Transverse colon (tissue), 4 donors: ENCODE results near the gene SLC39A5. TPM values are rescaled to one million over a fixed set of nuclear protein-coding genes. Genes with fewer than 3 reads are reported as not detected.

Experiments
- DNase-seq: peaks from one replicate; pipeline ENCODE4 v3.0.0-alpha.2; 2019
- H3K27ac ChIP-seq, 4 donors: fragments of 200-600 bp; sonication (generic); 2 replicates each; pipeline ENCODE4 v1.5.1; 2016 to 2018; ENCODE audit warnings: inconsistent platforms in 4 of 4
- H3K27me3 ChIP-seq: fragments of 200-600 bp; sonication (generic); 2 replicates; pipeline ENCODE4 v1.5.1; 2017; ENCODE audit warnings: inconsistent platforms
- H3K36me3 ChIP-seq, 4 donors: fragments of 200-600 bp; sonication (generic); 2 replicates each; pipeline ENCODE4 v1.5.1; 2017 to 2019; ENCODE audit warnings: inconsistent platforms in 4 of 4
- H3K4me1 ChIP-seq, 4 donors: fragments of 200-600 bp; sonication (generic); 2 replicates each; pipeline ENCODE4 v1.5.1; 2017 to 2020; ENCODE audit warnings: inconsistent platforms in 4 of 4
- H3K4me3 ChIP-seq, 4 donors: fragments of 200-600 bp; sonication (generic); 1 replicate in 1 of 4; 2 replicates in 3 of 4; pipeline versions ENCODE4 v1.5.1 to v1.6.1; 2017 to 2019; ENCODE audit warnings: inconsistent platforms in 4 of 4
- H3K9me3 ChIP-seq, 2 donors: fragments of 200-600 bp; sonication (generic); 2 replicates each; pipeline ENCODE4 v1.5.1; 2017 to 2019; ENCODE audit warnings: inconsistent platforms in 2 of 2
- EP300 ChIP-seq: sonication (generic); formaldehyde crosslinking; IDR thresholded peaks from one replicate; pipeline ENCODE4 v1.6.1; 2017; ENCODE audit warnings: antibody characterized with exemption, low read depth
- POLR2A ChIP-seq: fragments of 450-650 bp; IDR thresholded peaks from one replicate; pipeline ENCODE4 v1.6.1; 2016; ENCODE audit warnings: antibody characterized with exemption, mild to moderate bottlenecking, moderate library complexity
- POLR2AphosphoS5 ChIP-seq, 3 donors: sonication (generic); formaldehyde crosslinking; IDR thresholded peaks; one replicate each; pipeline ENCODE4 v1.6.1; 2016; ENCODE audit warnings: antibody characterized with exemption in 3 of 3
- WGBS, 2 donors: methylation state at CpG; one replicate each; pipeline ENCODE4 v1.1.5; 2018; ENCODE audit warnings: low coverage in 1 of 2; 5-methylcytosine and 5-hydroxymethylcytosine counted together
- in situ Hi-C, 4 donors: fragments of 200-750 bp; cut with MboI; loops; one replicate each; pipeline versions ENCODE4 v1.15.0 to v1.15.1; 2017; ENCODE audit warnings: low sequenced_read_pairs in 3 of 4, low pct_ligation_motif_present in 1 of 4, low pct_unique_long_range_greater_than_20kb in 1 of 4
- intact Hi-C: fragments of 100-400 bp; cut with DNase I; formaldehyde crosslinking; loops from one replicate; pipeline ENCODE4 v1.15.1; 2023; ENCODE audit warnings: low total_unique reads
- total RNA-seq, 4 donors: library from RNA; depleted of rRNA; stranded (reverse); fragments of >200 nt; gene quantifications; one replicate each; pipeline ENCODE4 v1.1.0, GENCODE V29; 2016
- TF ChIP-seq, protein P1 (sequence below), 5 experiments: fragments of 200-600 bp in 3 of 5; fragments of 450-650 bp in 2 of 5; sonication (generic) in 3 of 5; IDR thresholded peaks; 1 replicate in 2 of 5; 2 replicates in 3 of 5; pipeline ENCODE4 v1.5.1; 2016 to 2017; ENCODE audit warnings: antibody characterized with exemption in 5 of 5, inconsistent platforms in 3 of 5, mild to moderate bottlenecking in 2 of 5, moderate library complexity in 1 of 5

Gene SLC39A5
- total RNA-seq, 4 donors from 2014 or later, result 225 to 325 (median 283) TPM

GRCh38 chr12:56230432-56231183 is 757 bp downstream of the SLC39A5 start:
- H3K27ac ChIP-seq, result peak overlapping the region; percentile 82 to 87 (median 84)
- intact Hi-C loops, result no loop called here
- in situ Hi-C loops, result no loop called here
- TF ChIP-seq EP300 (no peak), POLR2AphosphoS5 (IDR thresholded peaks at IDR 0.05) (peak in 2 of 3 donors; percentile 64 to 72), POLR2A (peak; percentile 55)
- TF ChIP-seq, protein P1, sequence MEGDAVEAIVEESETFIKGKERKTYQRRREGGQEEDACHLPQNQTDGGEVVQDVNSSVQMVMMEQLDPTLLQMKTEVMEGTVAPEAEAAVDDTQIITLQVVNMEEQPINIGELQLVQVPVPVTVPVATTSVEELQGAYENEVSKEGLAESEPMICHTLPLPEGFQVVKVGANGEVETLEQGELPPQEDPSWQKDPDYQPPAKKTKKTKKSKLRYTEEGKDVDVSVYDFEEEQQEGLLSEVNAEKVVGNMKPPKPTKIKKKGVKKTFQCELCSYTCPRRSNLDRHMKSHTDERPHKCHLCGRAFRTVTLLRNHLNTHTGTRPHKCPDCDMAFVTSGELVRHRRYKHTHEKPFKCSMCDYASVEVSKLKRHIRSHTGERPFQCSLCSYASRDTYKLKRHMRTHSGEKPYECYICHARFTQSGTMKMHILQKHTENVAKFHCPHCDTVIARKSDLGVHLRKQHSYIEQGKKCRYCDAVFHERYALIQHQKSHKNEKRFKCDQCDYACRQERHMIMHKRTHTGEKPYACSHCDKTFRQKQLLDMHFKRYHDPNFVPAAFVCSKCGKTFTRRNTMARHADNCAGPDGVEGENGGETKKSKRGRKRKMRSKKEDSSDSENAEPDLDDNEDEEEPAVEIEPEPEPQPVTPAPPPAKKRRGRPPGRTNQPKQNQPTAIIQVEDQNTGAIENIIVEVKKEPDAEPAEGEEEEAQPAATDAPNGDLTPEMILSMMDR (IDR thresholded peaks at IDR 0.05), result peak in 1 of 5 experiments; percentile 19
- H3K9me3 ChIP-seq, result no peaks in the 10 kb centered on the region
- H3K4me1 ChIP-seq, result peaks cover 0 to 14% (median 7%) of the 10 kb centered on the region in 4 donors
- peak; percentile 87 for DNase-seq
- WGBS, 2 donors, result 41% methylated on average over 7 of the region's 8 CpGs; no CpG with 5 or more reads in 1 of the 2 donors
- H3K36me3 ChIP-seq, result no peaks in the 10 kb centered on the region
- peak overlapping the region in 3 of 4 donors; percentile 27 to 48 (median 37) for H3K4me3 ChIP-seq
- H3K27me3 ChIP-seq, result no peaks in the 10 kb centered on the region

GRCh38 chr12:56231184-56231582 is 1.3 kb downstream of the SLC39A5 start:
- 69% methylated on average over 11 of the region's 11 CpGs; no CpG with 5 or more reads in 1 of the 2 donors for WGBS, 2 donors
- no peak for DNase-seq
- peak overlapping the region; percentile 82 to 87 (median 84) for H3K27ac ChIP-seq
- H3K4me3 ChIP-seq, result peak overlapping the region in 3 of 4 donors; percentile 27 to 48 (median 37)
- intact Hi-C loops (no loop called here), in situ Hi-C loops (no loop called here)
- no peaks in the 10 kb centered on the region for H3K36me3 ChIP-seq
- H3K27me3 ChIP-seq, result no peaks in the 10 kb centered on the region
- no peaks in the 10 kb centered on the region for H3K9me3 ChIP-seq
- TF ChIP-seq POLR2A (no peak), EP300 (no peak), POLR2AphosphoS5 (IDR thresholded peaks at IDR 0.05) (no peak)
- TF ChIP-seq, protein P1 (IDR thresholded peaks at IDR 0.05), result no peak
- H3K4me1 ChIP-seq, result peaks cover 0 to 14% (median 7%) of the 10 kb centered on the region in 4 donors

- H3K9me3 ChIP-seq, result no peaks in the 10 kb centered on the region
- intact Hi-C loops, result no loop called here
- WGBS, 2 donors, result 89% methylated on average over 16 of the region's 16 CpGs; no CpG with 5 or more reads in 1 of the 2 donors
- in situ Hi-C loops, result no loop called here
- no peak for DNase-seq
- H3K4me3 ChIP-seq, result no peak overlapping the region
- H3K27me3 ChIP-seq, result no peaks in the 10 kb centered on the region
- no peak overlapping the region for H3K27ac ChIP-seq
- no peaks in the 10 kb centered on the region for H3K36me3 ChIP-seq
- H3K4me1 ChIP-seq, result peaks cover 0 to 7% (median 4%) of the 10 kb centered on the region in 4 donors
- no peak for TF ChIP-seq EP300
- TF ChIP-seq, protein P1 (IDR thresholded peaks at IDR 0.05), result no peak
- no peak for TF ChIP-seq POLR2AphosphoS5 (IDR thresholded peaks at IDR 0.05)
- TF ChIP-seq POLR2A, result no peak
Measured at GRCh38 chr12:56234746-56235436, 5.0 kb downstream of the SLC39A5 start.

DNA sequence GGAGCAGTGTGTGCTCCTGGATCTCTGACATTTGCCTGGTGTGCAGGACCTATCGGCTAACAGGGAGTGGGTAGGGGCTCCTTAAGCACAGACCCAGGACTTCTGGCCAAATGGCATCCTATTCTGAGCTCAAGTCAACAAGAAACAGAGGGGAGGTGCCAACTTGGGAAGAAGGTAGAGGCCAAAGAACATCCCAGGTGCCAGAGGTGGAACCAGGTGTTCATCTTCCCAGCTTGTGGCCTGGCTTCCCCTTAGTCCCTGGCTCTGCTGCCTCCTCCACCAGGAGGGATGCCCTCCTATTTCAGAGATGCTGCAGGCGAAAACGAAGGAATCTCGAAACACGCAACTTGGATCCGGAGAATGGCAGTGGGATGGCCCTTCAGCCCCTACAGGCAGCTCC is 6.2 kb downstream of the SLC39A5 start:
- H3K4me3 ChIP-seq, result no peak overlapping the region
- H3K27ac ChIP-seq, result no peak overlapping the region
- intact Hi-C loops (no loop called here), in situ Hi-C loops (no loop called here)
- H3K4me1 ChIP-seq, result peaks cover 0 to 2% (median 0%) of the 10 kb centered on the region in 4 donors
- H3K9me3 ChIP-seq, result no peaks in the 10 kb centered on the region
- TF ChIP-seq POLR2AphosphoS5 (IDR thresholded peaks at IDR 0.05) (no peak), POLR2A (no peak), EP300 (no peak)
- TF ChIP-seq, protein P1 (IDR thresholded peaks at IDR 0.05), result no peak
- DNase-seq, result no peak
- H3K27me3 ChIP-seq, result no peaks in the 10 kb centered on the region
- 87% methylated on average over 6 of the region's 6 CpGs; no CpG with 5 or more reads in 1 of the 2 donors for WGBS, 2 donors
- H3K36me3 ChIP-seq, result peaks cover 0 to 9% (median 3%) of the 10 kb centered on the region in 4 donors
